Gastrocnemius medialis (tissue), 4 donors: ENCODE results near the gene IQGAP1. TPM values are rescaled to one million over a fixed set of nuclear protein-coding genes. Genes with fewer than 3 reads are reported as not detected.

Experiments
- ATAC-seq, 2 donors: fragments of 150-250 bp; one replicate each; pipeline ENCODE4 v1.9.1; 2016
- DNase-seq, 2 donors: peaks; one replicate each; pipeline ENCODE4 v3.0.0-alpha.2; 2019
- H3K27ac ChIP-seq, 4 donors: fragments of 200-600 bp; sonication (generic); 1 replicate in 1 of 4; 2 replicates in 3 of 4; pipeline ENCODE4 v1.5.1; 2016 to 2018; ENCODE audit warnings: mild to moderate bottlenecking in 2 of 4, moderate library complexity in 1 of 4
- H3K27me3 ChIP-seq, 3 donors: fragments of 200-600 bp; sonication (generic) in 2 of 3; 1 replicate in 1 of 3; 2 replicates in 2 of 3; pipeline versions ENCODE4 v1.5.1 to v1.6.0; 2016 to 2019; ENCODE audit warnings: mild to moderate bottlenecking in 1 of 3, moderate library complexity in 1 of 3
- H3K36me3 ChIP-seq, 2 donors: fragments of 200-600 bp; sonication (generic) in 1 of 2; one replicate each; pipeline ENCODE4 v1.5.1; 2017 to 2018
- H3K4me1 ChIP-seq, 2 donors: fragments of 200-600 bp; sonication (generic) in 1 of 2; one replicate each; pipeline ENCODE4 v1.5.1; 2016 to 2017; ENCODE audit warnings: mild to moderate bottlenecking in 2 of 2
- H3K4me3 ChIP-seq, 4 donors: fragments of 200-600 bp; sonication (generic) in 3 of 4; 1 replicate in 1 of 4; 2 replicates in 3 of 4; pipeline ENCODE4 v1.5.1; 2016 to 2019; ENCODE audit warnings: mild to moderate bottlenecking in 2 of 4
- H3K9me3 ChIP-seq, 3 donors: fragments of 200-600 bp; sonication (generic) in 2 of 3; 1 replicate in 1 of 3; 2 replicates in 2 of 3; pipeline ENCODE4 v1.5.1; 2016 to 2019
- POLR2A ChIP-seq, 2 donors: fragments of 450-650 bp; IDR thresholded peaks; one replicate each; pipeline ENCODE4 v1.6.1; 2017; ENCODE audit warnings: antibody characterized with exemption in 2 of 2, mild to moderate bottlenecking in 2 of 2, moderate library complexity in 2 of 2
- in situ Hi-C, 4 donors: fragments of 200-750 bp; cut with MboI; loops; one replicate each; pipeline versions ENCODE4 v1.15.0 to v1.8.0; 2017; ENCODE audit warnings: low sequenced_read_pairs in 4 of 4
- intact Hi-C: fragments of 100-400 bp; cut with DNase I; formaldehyde crosslinking; loops from one replicate; pipeline ENCODE4 v1.15.1; 2023; ENCODE audit warnings: low total_unique reads
- total RNA-seq, 4 donors: library from RNA; depleted of rRNA; stranded (reverse); fragments of >200 nt; gene quantifications; one replicate each; pipeline versions ENCODE4 v1.1.0 to v1.2.3, GENCODE V29; 2016
- TF ChIP-seq, protein P1 (sequence below), 5 experiments: fragments of 450-650 bp in 3 of 5; fragments of 200-600 bp in 2 of 5; sonication (generic) in 2 of 5; IDR thresholded peaks in 4 of 5; conservative IDR thresholded peaks in 1 of 5; 1 replicate in 4 of 5; 2 replicates in 1 of 5; pipeline ENCODE4 v1.5.1; 2016 to 2019; ENCODE audit warnings: antibody characterized with exemption in 5 of 5, mild to moderate bottlenecking in 3 of 5, moderate library complexity in 3 of 5

The IQGAP1 gene
- total RNA-seq, 4 donors from 2014 or later, result 39.1 to 92.7 (median 59.1) TPM

- no peaks in the 10 kb centered on the region for H3K9me3 ChIP-seq
- H3K36me3 ChIP-seq, result peaks cover 0 to 4% of the 10 kb centered on the region in 2 donors
- no peak overlapping the region for H3K4me3 ChIP-seq
- H3K27me3 ChIP-seq, result no peaks in the 10 kb centered on the region
- no peak for ATAC-seq
- TF ChIP-seq, protein P1, sequence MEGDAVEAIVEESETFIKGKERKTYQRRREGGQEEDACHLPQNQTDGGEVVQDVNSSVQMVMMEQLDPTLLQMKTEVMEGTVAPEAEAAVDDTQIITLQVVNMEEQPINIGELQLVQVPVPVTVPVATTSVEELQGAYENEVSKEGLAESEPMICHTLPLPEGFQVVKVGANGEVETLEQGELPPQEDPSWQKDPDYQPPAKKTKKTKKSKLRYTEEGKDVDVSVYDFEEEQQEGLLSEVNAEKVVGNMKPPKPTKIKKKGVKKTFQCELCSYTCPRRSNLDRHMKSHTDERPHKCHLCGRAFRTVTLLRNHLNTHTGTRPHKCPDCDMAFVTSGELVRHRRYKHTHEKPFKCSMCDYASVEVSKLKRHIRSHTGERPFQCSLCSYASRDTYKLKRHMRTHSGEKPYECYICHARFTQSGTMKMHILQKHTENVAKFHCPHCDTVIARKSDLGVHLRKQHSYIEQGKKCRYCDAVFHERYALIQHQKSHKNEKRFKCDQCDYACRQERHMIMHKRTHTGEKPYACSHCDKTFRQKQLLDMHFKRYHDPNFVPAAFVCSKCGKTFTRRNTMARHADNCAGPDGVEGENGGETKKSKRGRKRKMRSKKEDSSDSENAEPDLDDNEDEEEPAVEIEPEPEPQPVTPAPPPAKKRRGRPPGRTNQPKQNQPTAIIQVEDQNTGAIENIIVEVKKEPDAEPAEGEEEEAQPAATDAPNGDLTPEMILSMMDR (IDR thresholded peaks at IDR 0.05 in 4 of 5, conservative IDR thresholded peaks at IDR 0.05 in 1 of 5), result no peak
- no peak for TF ChIP-seq POLR2A (IDR thresholded peaks at IDR 0.05)
- DNase-seq, result no peak
- intact Hi-C loops, result no loop called here
- H3K27ac ChIP-seq, result peak overlapping the region in 3 of 4 donors; percentile 55 to 72 (median 70)
- H3K4me1 ChIP-seq, result peaks cover 50 to 60% of the 10 kb centered on the region in 2 donors
- in situ Hi-C loops, result no loop called here
Measured at GRCh38 chr15:90535254-90535653, 147.2 kb downstream of the IQGAP1 start.

GRCh38 chr15:90539789-90540188 lies 151.7 kb downstream of the IQGAP1 start:
- ATAC-seq (no peak), DNase-seq (no peak)
- H3K9me3 ChIP-seq, result no peaks in the 10 kb centered on the region
- H3K4me3 ChIP-seq, result no peak overlapping the region
- intact Hi-C loops (no loop called here), in situ Hi-C loops (no loop called here)
- peak overlapping the region in 1 of 4 donors; percentile 9 for H3K27ac ChIP-seq
- H3K27me3 ChIP-seq, result no peaks in the 10 kb centered on the region
- H3K36me3 ChIP-seq, result peaks cover 0 to 10% of the 10 kb centered on the region in 2 donors
- TF ChIP-seq POLR2A (IDR thresholded peaks at IDR 0.05), result no peak
- TF ChIP-seq, protein P1 (IDR thresholded peaks at IDR 0.05 in 4 of 5, conservative IDR thresholded peaks at IDR 0.05 in 1 of 5), result no peak
- peaks cover 33 to 40% of the 10 kb centered on the region in 2 donors for H3K4me1 ChIP-seq

DNA sequence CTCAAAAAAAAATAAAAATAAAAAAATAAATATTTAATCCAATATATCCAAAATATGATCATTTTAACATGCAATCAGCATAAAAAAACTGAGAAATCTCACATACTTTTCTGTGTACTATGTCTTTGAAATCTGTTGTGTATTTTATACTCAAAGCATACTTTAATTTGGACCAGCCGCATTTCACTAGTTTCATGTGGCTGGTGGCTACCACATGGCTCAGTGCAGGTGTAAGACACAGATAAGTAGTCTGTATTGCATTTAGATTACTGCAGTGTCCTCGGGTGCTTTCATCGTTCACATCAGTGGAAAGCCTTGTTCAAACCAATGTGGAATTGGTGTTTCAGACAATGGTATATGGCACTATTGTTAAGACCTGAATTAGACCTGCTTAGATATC lies 152.7 kb downstream of the IQGAP1 start:
- in situ Hi-C loops (no loop called here), intact Hi-C loops (no loop called here)
- H3K36me3 ChIP-seq, result peaks cover 0 to 10% of the 10 kb centered on the region in 2 donors
- H3K4me1 ChIP-seq, result peaks cover 24 to 33% of the 10 kb centered on the region in 2 donors
- no peak for TF ChIP-seq POLR2A (IDR thresholded peaks at IDR 0.05)
- TF ChIP-seq, protein P1 (IDR thresholded peaks at IDR 0.05 in 4 of 5, conservative IDR thresholded peaks at IDR 0.05 in 1 of 5), result no peak
- no peak for ATAC-seq
- DNase-seq, result no peak
- no peak overlapping the region for H3K4me3 ChIP-seq
- H3K9me3 ChIP-seq, result no peaks in the 10 kb centered on the region
- no peak overlapping the region for H3K27ac ChIP-seq
- no peaks in the 10 kb centered on the region for H3K27me3 ChIP-seq

- intact Hi-C loops, result no loop called here
- Histone ChIP-seq H3K36me3 (peaks cover 0 to 7% of the 10 kb centered on the region in 2 donors), H3K4me3 (no peak overlapping the region), H3K27ac (no peak overlapping the region), H3K4me1 (peaks cover 0 to 2% of the 10 kb centered on the region in 2 donors), H3K27me3 (no peaks in the 10 kb centered on the region), H3K9me3 (no peaks in the 10 kb centered on the region)
- DNase-seq, result no peak
- TF ChIP-seq, protein P1 (IDR thresholded peaks at IDR 0.05 in 4 of 5, conservative IDR thresholded peaks at IDR 0.05 in 1 of 5), result no peak
- no peak for TF ChIP-seq POLR2A (IDR thresholded peaks at IDR 0.05)
- no peak for ATAC-seq
- in situ Hi-C loops, result no loop called here
Measured at GRCh38 chr15:90545095-90545494, 157.1 kb downstream of the IQGAP1 start.

DNA sequence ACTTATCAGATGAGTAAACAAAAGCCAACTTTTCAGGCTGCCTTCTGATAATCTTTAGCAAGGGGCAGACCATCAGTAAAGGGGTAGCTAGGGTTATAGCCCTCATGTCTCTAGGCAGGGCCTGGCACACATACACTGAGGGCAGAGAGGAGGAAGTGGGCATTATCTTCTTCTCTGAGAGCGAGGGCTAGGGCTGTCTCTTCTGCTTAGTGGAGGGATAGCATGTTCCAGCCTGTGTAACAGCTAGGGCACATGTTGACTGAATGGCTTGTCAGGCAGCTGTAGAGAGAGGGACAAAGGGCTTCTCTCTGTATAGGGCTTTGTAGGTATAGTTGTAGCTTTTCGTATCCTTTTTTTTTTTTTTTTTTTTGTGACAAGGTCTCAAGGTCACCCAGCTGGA lies 159.5 kb downstream of the IQGAP1 start:
- intact Hi-C loops (loop anchor here (2.0 kb wide), 1 partner anchor 15 kb away; no protein-coding TSS in a partner anchor), in situ Hi-C loops (no loop called here)
- Histone ChIP-seq H3K9me3 (no peaks in the 10 kb centered on the region), H3K4me3 (no peak overlapping the region), H3K36me3 (no peaks in the 10 kb centered on the region), H3K27ac (no peak overlapping the region), H3K27me3 (no peaks in the 10 kb centered on the region), H3K4me1 (peaks cover 7 to 13% of the 10 kb centered on the region in 2 donors)
- ATAC-seq (no peak), DNase-seq (no peak)
- no peak for TF ChIP-seq POLR2A (IDR thresholded peaks at IDR 0.05)
- TF ChIP-seq, protein P1 (IDR thresholded peaks at IDR 0.05 in 4 of 5, conservative IDR thresholded peaks at IDR 0.05 in 1 of 5), result no peak
